Measurements from ENCODE around the gene IQCF5.
"Not testable (repeated sequence)": the region's sequence is repeated elsewhere in the genome, so short reads cannot be mapped to it uniquely, and the experiment has no call there.

GRCh38 chr3:51868896-51869295 is 6.5 kb downstream of the IQCF5 start:
- not testable (repeated sequence) for TF ChIP-seq CTCF (IDR thresholded peaks at IDR 0.05; ENCODE audit: extremely low read depth in 1 of 2, insufficient read depth in 1 of 2, low read depth in 1 of 2, low read length in 2 of 2); POLR2AphosphoS5 (IDR thresholded peaks at IDR 0.05; ENCODE audit: insufficient read depth, low read depth, low read length); POLR2A (IDR thresholded peaks at IDR 0.05; ENCODE audit: low read depth, low read length)

Measured in endothelial cell of umbilical vein (primary cell).